Thyroid gland (tissue), 4 donors: ENCODE results near the gene RBM25. TPM values are rescaled to one million over a fixed set of nuclear protein-coding genes. Genes with fewer than 3 reads are reported as not detected.
"Not testable (repeated sequence)": the region's sequence is repeated elsewhere in the genome, so short reads cannot be mapped to it uniquely, and the experiment has no call there.

Experiments
- DNase-seq, 2 donors: peaks; one replicate each; pipeline ENCODE4 v3.0.0-alpha.2; 2019
- H3K27ac ChIP-seq, 3 donors: fragments of 200-600 bp; sonication (generic); 1 replicate in 2 of 3; 2 replicates in 1 of 3; pipeline ENCODE4 v1.5.1; 2016 to 2019; ENCODE audit warnings: mild to moderate bottlenecking in 1 of 3, moderate library complexity in 1 of 3
- H3K27me3 ChIP-seq: fragments of 200-600 bp; sonication (generic); one replicate; pipeline ENCODE4 v1.5.1; 2019
- H3K36me3 ChIP-seq, 2 donors: fragments of 200-600 bp; sonication (generic); one replicate each; pipeline ENCODE4 v1.5.1; 2016 to 2019
- H3K4me1 ChIP-seq, 2 donors: fragments of 200-600 bp; sonication (generic); one replicate each; pipeline ENCODE4 v1.5.1; 2017 to 2019
- H3K4me3 ChIP-seq, 3 donors: fragments of 200-600 bp; sonication (generic); replicated peaks in 1 of 3; 1 replicate in 2 of 3; 2 replicates in 1 of 3; pipeline ENCODE4 v1.5.1; 2016; ENCODE audit warnings: mild to moderate bottlenecking in 1 of 3
- H3K9me3 ChIP-seq: fragments of 200-600 bp; sonication (generic); one replicate; pipeline ENCODE4 v1.5.1; 2017
- CTCF ChIP-seq, 6 experiments: fragments of 200-600 bp in 3 of 6; fragments of 450-650 bp in 3 of 6; sonication (generic) in 3 of 6; IDR thresholded peaks; one replicate each; pipeline ENCODE4 v1.5.1; 2016 to 2019; ENCODE audit warnings: antibody characterized with exemption in 6 of 6, mild to moderate bottlenecking in 2 of 6, inconsistent platforms in 1 of 6, moderate library complexity in 1 of 6
- POLR2A ChIP-seq, 2 donors: fragments of 450-650 bp; IDR thresholded peaks; one replicate each; pipeline ENCODE4 v1.6.1; 2017; ENCODE audit warnings: antibody characterized with exemption in 2 of 2, mild to moderate bottlenecking in 2 of 2, moderate library complexity in 1 of 2
- WGBS, 2 donors: methylation state at CpG; one replicate each; pipeline ENCODE4 v1.1.5; 2017; 5-methylcytosine and 5-hydroxymethylcytosine counted together
- intact Hi-C: fragments of 100-400 bp; cut with DNase I; formaldehyde crosslinking; loops from one replicate; pipeline ENCODE4 v1.15.1; 2023
- total RNA-seq, 4 donors: library from RNA; depleted of rRNA; stranded (reverse); fragments of >200 nt; gene quantifications; one replicate each; pipeline ENCODE4 v1.2.3, GENCODE V29; 2016

RBM25 gene
- total RNA-seq, 4 donors from 2014 or later = 56.0 to 103 (median 69.9) TPM

- Histone ChIP-seq H3K9me3 (no peaks in the 10 kb centered on the region), H3K27me3 (no peaks in the 10 kb centered on the region), H3K27ac (no peak overlapping the region), H3K36me3 (peaks cover 7 to 8% of the 10 kb centered on the region in 2 donors), H3K4me3 (peak overlapping the region in 1 of 3 donors; percentile 86), H3K4me1 (peaks cover 9 to 22% of the 10 kb centered on the region in 2 donors)
- 82 to 87% methylated on average over 3 of the region's 3 CpGs for WGBS, 2 donors
- DNase-seq = no peak
- TF ChIP-seq CTCF (IDR thresholded peaks at IDR 0.05) = no peak
- TF ChIP-seq POLR2A (IDR thresholded peaks at IDR 0.05) = no peak
- intact Hi-C loops = no loop called here
These were observed 32.8 kb upstream of the RBM25 start for GRCh38 chr14:73025544-73025943.

GRCh38 chr14:73026243-73026844, 32.0 kb upstream of the RBM25 start:
- WGBS, 2 donors = 4 to 5% methylated on average over 17 of the region's 21 CpGs
- peaks cover 9 to 22% of the 10 kb centered on the region in 2 donors for H3K4me1 ChIP-seq
- H3K36me3 ChIP-seq = peaks cover 7 to 8% of the 10 kb centered on the region in 2 donors
- DNase-seq = no peak
- H3K9me3 ChIP-seq = no peaks in the 10 kb centered on the region
- H3K4me3 ChIP-seq = peak overlapping the region; percentile 73 to 87 (median 86)
- TF ChIP-seq CTCF (IDR thresholded peaks at IDR 0.05) (no peak), POLR2A (IDR thresholded peaks at IDR 0.05) (no peak)
- H3K27me3 ChIP-seq = no peaks in the 10 kb centered on the region
- intact Hi-C loops = no loop called here
- H3K27ac ChIP-seq = peak overlapping the region; percentile 83 to 93 (median 87)

GRCh38 chr14:73026845-73027542, 31.3 kb upstream of the RBM25 start, which contains the start of gene ZFYVE1:
ZFYVE1 (minus strand) TSS chr14:73027106; CDS start chr14:73024508, 2,598 bp downstream.
- H3K4me3 ChIP-seq = peak within 1 kb of the TSS; percentile 73 to 87 (median 86)
- H3K36me3 ChIP-seq = peaks cover 7 to 8% of the 10 kb centered on the region in 2 donors
- DNase-seq = peak; percentile 98 to 99
- intact Hi-C loops = no loop called here
- H3K27ac ChIP-seq = peak within 1 kb of the TSS; percentile 83 to 93 (median 87)
- 1% methylated on average over 16 to 22 of the region's 42 CpGs for WGBS, 2 donors
- no peaks in the 10 kb centered on the region for H3K9me3 ChIP-seq
- TF ChIP-seq CTCF (IDR thresholded peaks at IDR 0.05) (no peak), POLR2A (IDR thresholded peaks at IDR 0.05) (peak; percentile 48 to 93)
- H3K4me1 ChIP-seq = peaks cover 7 to 22% of the 10 kb centered on the region in 2 donors
- no peaks in the 10 kb centered on the region for H3K27me3 ChIP-seq

- H3K4me3 ChIP-seq = peak overlapping the region in 2 of 3 donors; percentile 9 to 86
- peak overlapping the region in 1 of 3 donors; percentile 1 for H3K27ac ChIP-seq
- H3K36me3 ChIP-seq = peaks cover 7 to 8% of the 10 kb centered on the region in 2 donors
- H3K27me3 ChIP-seq = no peaks in the 10 kb centered on the region
- intact Hi-C loops = no loop called here
- no peak for DNase-seq
- 40 to 48% methylated on average over 3 of the region's 3 CpGs for WGBS, 2 donors
- no peaks in the 10 kb centered on the region for H3K9me3 ChIP-seq
- peaks cover 3 to 21% of the 10 kb centered on the region in 2 donors for H3K4me1 ChIP-seq
- TF ChIP-seq CTCF (IDR thresholded peaks at IDR 0.05) (no peak), POLR2A (IDR thresholded peaks at IDR 0.05) (no peak)
These were observed 30.8 kb upstream of the RBM25 start for GRCh38 chr14:73027546-73027945.

- H3K9me3 ChIP-seq = no peaks in the 10 kb centered on the region
- H3K27ac ChIP-seq = no peak overlapping the region
- no peaks in the 10 kb centered on the region for H3K27me3 ChIP-seq
- intact Hi-C loops = no loop called here
- no peak overlapping the region for H3K4me3 ChIP-seq
- TF ChIP-seq POLR2A (IDR thresholded peaks at IDR 0.05) (no peak), CTCF (IDR thresholded peaks at IDR 0.05) (no peak)
- H3K36me3 ChIP-seq = peaks cover 7 to 8% of the 10 kb centered on the region in 2 donors
- DNase-seq = no peak
- H3K4me1 ChIP-seq = peaks cover 0 to 18% of the 10 kb centered on the region in 2 donors
These were observed 30.4 kb upstream of the RBM25 start for GRCh38 chr14:73027984-73028383.

GRCh38 chr14:73036706-73037450, 21.5 kb upstream of the RBM25 start:
- H3K4me3 ChIP-seq, H3K27ac ChIP-seq, H3K27me3 ChIP-seq, DNase-seq, H3K36me3 ChIP-seq, intact Hi-C loops, H3K9me3 ChIP-seq, H3K4me1 ChIP-seq: not testable (repeated sequence)
- whole genome bisulfite sequencing, 2 donors = 83 to 84% methylated on average over 9 of the region's 9 CpGs
